Lower leg skin (tissue), 4 donors: Measurements from ENCODE around the gene SEMA4A. TPM values are rescaled to one million over a fixed set of nuclear protein-coding genes. Genes with fewer than 3 reads are reported as not detected.
"Not testable (repeated sequence)": the region's sequence is repeated elsewhere in the genome, so short reads cannot be mapped to it uniquely, and the experiment has no call there.

ENCODE experiments used
- DNase-seq, 2 donors: peaks; one replicate each; pipeline ENCODE4 v3.0.0-alpha.2; 2019; ENCODE audit warnings: low spot score in 2 of 2
- H3K4me3 ChIP-seq: fragments of 200-600 bp; sonication (generic); 2 replicates; pipeline ENCODE4 v1.5.1; 2017; ENCODE audit warnings: mild to moderate bottlenecking, low read depth; ENCODE audit not compliant: poor library complexity, severe bottlenecking
- POLR2A ChIP-seq, 2 donors: fragments of 450-650 bp; IDR thresholded peaks; one replicate each; pipeline ENCODE4 v1.6.1; 2016 to 2017; ENCODE audit warnings: antibody characterized with exemption in 2 of 2, mild to moderate bottlenecking in 1 of 2, moderate library complexity in 1 of 2
- WGBS, 2 donors: methylation state at CpG; one replicate each; pipeline ENCODE4 v1.1.5; 2018; 5-methylcytosine and 5-hydroxymethylcytosine counted together
- intact Hi-C: fragments of 100-400 bp; cut with DNase I; formaldehyde crosslinking; loops from one replicate; pipeline ENCODE4 v1.15.0; 2023; ENCODE audit warnings: low total_unique reads
- total RNA-seq, 4 donors: library from RNA; depleted of rRNA; stranded (reverse); fragments of >200 nt; gene quantifications; one replicate each; pipeline ENCODE4 v1.1.0, GENCODE V29; 2016
- TF ChIP-seq, protein P1 (sequence below), 3 donors: fragments of 450-650 bp; IDR thresholded peaks; one replicate each; pipeline ENCODE4 v1.5.1; 2016; ENCODE audit warnings: antibody characterized with exemption in 3 of 3, mild to moderate bottlenecking in 3 of 3, moderate library complexity in 2 of 3

Gene SEMA4A
- total RNA-seq, 4 donors from 2014 or later: 30.5 to 45.4 (median 41.4) TPM

DNA sequence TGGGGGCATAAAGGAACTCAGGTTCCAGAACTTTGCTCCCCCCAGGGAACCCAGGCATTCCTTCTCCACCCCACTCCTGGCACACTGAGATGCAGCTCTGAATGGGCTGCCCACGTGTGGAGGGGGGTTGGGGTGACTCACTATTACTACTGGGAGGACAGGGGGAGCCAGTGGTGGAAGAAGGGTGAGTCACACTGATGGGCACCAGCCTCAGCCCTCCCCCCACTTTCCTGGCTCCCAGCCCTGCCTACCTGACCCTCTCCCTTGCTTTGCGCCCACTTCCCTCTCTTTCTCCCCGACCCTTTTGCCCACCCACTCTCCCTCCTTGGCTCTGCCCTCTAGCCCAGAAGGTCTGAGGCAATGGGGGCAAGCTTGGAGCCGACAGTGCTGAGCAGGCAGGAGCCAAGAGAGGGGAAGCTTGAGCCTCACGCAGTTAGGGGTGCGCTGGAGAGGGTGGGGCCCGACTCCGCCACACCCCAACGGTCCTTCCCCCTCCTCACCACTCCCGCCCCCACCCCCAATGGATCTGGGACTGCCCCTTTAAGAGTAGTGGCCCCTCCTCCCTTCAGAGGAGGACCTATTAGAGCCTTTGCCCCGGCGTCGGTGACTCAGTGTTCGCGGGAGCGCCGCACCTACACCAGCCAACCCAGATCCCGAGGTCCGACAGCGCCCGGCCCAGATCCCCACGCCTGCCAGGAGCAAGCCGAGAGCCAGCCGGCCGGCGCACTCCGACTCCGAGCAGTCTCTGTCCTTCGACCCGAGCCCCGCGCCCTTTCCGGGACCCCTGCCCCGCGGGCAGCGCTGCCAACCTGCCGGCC lies 39.1 kb upstream of the SEMA4A start, which contains the start of gene LMNA:
Gene LMNA (plus strand): TSS at position 611 of the 818 bp plus-strand sequence. CDS start 208 bp downstream, outside the sequence.
- TF ChIP-seq, protein P1, sequence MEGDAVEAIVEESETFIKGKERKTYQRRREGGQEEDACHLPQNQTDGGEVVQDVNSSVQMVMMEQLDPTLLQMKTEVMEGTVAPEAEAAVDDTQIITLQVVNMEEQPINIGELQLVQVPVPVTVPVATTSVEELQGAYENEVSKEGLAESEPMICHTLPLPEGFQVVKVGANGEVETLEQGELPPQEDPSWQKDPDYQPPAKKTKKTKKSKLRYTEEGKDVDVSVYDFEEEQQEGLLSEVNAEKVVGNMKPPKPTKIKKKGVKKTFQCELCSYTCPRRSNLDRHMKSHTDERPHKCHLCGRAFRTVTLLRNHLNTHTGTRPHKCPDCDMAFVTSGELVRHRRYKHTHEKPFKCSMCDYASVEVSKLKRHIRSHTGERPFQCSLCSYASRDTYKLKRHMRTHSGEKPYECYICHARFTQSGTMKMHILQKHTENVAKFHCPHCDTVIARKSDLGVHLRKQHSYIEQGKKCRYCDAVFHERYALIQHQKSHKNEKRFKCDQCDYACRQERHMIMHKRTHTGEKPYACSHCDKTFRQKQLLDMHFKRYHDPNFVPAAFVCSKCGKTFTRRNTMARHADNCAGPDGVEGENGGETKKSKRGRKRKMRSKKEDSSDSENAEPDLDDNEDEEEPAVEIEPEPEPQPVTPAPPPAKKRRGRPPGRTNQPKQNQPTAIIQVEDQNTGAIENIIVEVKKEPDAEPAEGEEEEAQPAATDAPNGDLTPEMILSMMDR (IDR thresholded peaks at IDR 0.05): no peak
- TF ChIP-seq POLR2A (IDR thresholded peaks at IDR 0.05): peak in 1 of 2 donors; percentile 97
- peak; percentile 95 to 99 for DNase-seq
- intact Hi-C loops: no loop called here
- peak within 1 kb of the TSS; percentile 100 for H3K4me3 ChIP-seq
- 0% methylated on average over 19 to 32 of the region's 37 CpGs for WGBS, 2 donors

DNA sequence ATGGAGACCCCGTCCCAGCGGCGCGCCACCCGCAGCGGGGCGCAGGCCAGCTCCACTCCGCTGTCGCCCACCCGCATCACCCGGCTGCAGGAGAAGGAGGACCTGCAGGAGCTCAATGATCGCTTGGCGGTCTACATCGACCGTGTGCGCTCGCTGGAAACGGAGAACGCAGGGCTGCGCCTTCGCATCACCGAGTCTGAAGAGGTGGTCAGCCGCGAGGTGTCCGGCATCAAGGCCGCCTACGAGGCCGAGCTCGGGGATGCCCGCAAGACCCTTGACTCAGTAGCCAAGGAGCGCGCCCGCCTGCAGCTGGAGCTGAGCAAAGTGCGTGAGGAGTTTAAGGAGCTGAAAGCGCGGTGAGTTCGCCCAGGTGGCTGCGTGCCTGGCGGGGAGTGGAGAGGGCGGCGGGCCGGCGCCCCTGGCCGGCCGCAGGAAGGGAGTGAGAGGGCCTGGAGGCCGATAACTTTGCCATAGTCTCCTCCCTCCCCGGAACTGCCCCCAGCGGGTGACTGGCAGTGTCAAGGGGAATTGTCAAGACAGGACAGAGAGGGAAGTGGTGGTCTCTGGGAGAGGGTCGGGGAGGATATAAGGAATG lies 38.4 kb upstream of the SEMA4A start:
- H3K4me3 ChIP-seq: peak overlapping the region; percentile 100
- no peak for DNase-seq
- intact Hi-C loops: no loop called here
- TF ChIP-seq POLR2A (IDR thresholded peaks at IDR 0.05): no peak
- TF ChIP-seq, protein P1 (IDR thresholded peaks at IDR 0.05): no peak
- 0% methylated on average over 20 to 25 of the region's 49 CpGs for WGBS, 2 donors

DNA sequence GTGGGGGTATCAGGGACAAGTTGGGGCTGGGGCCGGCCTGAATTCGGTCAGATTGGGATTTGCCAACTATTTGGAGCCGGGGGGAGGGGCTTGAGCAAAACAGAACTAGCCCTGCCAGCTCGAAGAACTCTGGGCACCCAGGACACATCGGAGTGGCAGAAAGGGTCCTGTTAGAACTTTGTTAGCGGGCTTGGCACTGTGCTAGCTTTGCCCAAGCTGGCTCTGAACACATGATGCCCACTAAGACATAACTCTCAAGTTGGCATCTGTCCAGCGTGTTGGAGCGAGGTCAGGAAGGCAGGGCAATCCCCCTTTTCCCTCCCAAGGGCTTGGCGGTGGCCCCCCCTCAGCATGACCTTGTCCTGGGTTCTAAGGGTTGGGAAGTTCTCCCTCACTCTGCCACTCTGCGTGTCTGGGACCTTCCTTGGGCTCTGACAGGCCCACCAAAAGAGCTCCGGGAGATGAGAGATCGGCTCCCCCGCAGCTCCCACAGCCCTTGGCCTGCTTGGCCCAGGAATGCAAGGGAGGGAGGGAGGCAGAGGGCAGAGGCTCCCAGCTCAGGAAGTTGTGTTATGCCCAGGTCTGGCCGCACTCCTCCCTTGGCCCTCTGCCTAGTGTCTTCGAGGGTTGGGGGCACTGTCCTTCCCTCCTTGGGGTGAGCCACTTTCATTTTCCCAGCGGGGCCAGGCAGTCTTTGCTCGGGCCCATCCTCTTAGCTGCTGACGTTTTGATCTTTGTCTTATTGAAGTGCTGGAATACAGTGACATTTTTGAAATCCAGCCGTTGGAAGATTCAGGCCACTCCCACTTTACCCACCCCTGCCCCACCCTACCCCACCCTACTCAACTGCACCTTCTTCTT lies 37.6 kb upstream of the SEMA4A start:
- intact Hi-C loops: no loop called here
- DNase-seq: peak in 1 of 2 donors; percentile 94
- TF ChIP-seq POLR2A (IDR thresholded peaks at IDR 0.05): no peak
- TF ChIP-seq, protein P1 (IDR thresholded peaks at IDR 0.05): no peak
- peak overlapping the region; percentile 100 for H3K4me3 ChIP-seq
- WGBS, 2 donors: 1 to 2% methylated on average over 19 of the region's 19 CpGs

DNA sequence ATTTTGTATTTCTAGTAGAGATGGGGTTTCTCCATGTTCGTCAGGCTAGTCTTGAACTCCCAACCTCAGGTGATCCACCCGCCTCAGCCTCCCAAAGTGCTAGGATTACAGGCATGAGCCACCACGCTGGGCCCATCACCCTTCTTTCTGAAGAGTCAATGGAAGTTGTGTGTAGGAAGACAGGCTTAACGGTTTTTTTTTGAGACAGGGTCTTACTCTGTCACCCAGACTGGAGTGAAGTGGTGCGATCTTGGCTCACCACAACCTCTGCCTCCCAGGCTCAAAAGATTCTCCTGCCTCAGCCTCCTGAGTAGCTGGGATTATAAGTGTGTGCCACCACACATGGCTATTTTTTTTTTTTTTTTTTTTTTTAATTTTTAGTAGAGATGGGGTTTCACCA lies 36.7 kb upstream of the SEMA4A start:
- DNase-seq, intact Hi-C loops: not testable (repeated sequence)
- peak overlapping the region; percentile 31 for H3K4me3 ChIP-seq
- 3 to 4% methylated on average over 5 of the region's 5 CpGs for WGBS, 2 donors

DNA sequence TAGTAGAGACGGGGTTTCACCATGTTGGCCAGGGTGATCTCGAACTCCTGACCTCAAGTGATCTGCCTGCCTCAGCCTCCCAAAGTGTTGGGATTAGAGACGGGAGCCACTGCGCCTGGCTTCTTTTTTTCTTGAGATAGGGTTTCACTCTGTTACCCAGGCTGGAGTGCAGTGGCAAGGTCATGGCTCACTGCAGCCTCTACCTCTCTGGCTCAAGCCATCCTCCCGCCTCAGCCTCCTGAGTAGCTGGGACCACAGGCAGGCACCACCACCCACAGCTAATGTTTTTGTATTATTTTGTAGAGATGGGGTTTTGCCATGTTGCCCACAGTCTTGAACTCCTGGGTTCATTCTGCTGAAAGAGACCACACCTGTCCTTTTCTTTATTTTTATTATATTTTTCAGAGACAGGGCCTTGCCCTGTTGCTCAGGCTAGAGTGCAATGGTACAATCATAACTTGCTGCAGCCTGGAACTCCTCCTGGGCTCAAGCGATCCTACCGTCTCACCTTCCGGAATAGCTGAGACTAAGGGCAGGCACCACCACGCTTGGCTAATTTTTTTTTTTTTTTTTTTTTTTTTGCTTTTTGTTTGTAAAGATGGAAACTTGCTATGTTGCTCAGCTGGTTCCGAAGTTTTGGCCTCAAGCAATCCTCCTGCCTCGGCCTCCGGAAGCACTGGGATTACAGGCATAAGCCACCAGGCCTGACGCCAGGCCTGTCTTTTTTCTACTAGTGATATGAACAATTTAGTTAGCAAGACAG lies 35.8 kb upstream of the SEMA4A start:
- H3K4me3 ChIP-seq: peak overlapping the region; percentile 4
- intact Hi-C loops: no loop called here

More for the DNA sequence above, 35.8 kb upstream of the SEMA4A start:
- TF ChIP-seq, protein P1 (IDR thresholded peaks at IDR 0.05): no peak
- no peak for TF ChIP-seq POLR2A (IDR thresholded peaks at IDR 0.05)
- no peak for DNase-seq
- 7 to 10% methylated on average over 13 of the region's 13 CpGs for WGBS, 2 donors
